GM21786 (cell line): ENCODE results near the gene HNRNPF.
"Not testable (repeated sequence)": the region's sequence is repeated elsewhere in the genome, so short reads cannot be mapped to it uniquely, and the experiment has no call there.

Experiments
- ATAC-seq: cut with Tn5 transposase; IDR thresholded peaks from one replicate; pipeline ENCODE4 v1.9.1; 2021; ENCODE audit not compliant: unreplicated experiment

The HNRNPF gene

DNA sequence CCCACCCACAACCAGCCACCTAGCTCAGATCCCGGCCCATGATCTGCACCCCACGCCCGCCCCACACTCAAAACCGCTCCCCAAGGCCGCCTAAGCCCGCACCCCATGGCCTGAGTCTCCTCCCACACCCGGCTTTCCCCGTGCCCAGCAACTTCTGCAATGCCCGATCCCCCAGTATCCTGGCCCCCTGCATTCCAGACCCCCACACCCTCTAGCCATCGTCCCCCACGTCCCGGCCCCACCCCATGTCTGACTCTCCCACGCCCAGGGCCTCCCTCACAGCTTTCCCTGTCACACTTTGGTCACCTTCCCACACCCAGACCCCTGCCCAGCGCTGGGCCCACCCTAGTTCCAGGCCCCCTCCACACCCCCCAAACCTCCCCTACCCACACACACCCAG, 57.7 kb downstream of the HNRNPF start:
- no peak for ATAC-seq

DNA sequence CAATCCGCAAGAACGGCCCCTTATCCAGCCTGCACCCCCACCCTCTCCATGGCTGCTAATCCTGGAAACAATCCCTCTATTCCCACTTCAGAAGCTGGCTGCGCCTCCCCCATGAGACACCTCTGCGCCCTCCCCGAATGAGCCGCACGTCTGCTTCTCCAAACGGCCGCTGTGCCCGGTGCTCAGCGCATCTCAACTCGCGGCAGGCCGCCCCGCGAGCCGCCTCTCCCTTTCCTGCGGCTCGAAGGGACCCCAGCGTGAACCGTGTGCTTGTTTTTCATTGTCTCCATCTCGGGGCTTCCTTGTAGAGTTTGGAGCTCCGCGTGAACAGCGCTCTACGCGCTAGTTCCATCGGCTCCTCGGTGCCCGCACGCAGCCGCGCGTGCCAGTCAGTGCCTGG, 58.3 kb downstream of the HNRNPF start:
- ATAC-seq = no peak

DNA sequence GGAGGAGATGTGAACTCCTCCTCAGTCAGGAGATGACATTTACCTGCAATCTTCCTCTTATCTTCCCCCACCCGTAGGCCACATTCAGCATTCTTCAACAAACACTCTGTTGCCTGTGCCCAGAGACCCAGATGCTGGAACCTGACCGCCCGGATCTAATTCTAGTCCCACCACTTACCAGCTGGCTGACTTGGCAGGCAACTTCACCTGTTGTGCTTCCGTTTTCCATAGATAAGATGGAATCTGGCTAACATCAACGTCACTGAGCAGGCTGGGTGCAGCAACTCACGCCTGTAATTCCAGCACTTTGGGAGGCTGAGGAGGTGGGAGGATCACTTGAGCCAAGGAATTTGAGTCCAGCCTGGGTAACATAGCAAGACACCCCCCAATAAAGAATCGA, 58.8 kb downstream of the HNRNPF start:
- ATAC-seq = no peak

DNA sequence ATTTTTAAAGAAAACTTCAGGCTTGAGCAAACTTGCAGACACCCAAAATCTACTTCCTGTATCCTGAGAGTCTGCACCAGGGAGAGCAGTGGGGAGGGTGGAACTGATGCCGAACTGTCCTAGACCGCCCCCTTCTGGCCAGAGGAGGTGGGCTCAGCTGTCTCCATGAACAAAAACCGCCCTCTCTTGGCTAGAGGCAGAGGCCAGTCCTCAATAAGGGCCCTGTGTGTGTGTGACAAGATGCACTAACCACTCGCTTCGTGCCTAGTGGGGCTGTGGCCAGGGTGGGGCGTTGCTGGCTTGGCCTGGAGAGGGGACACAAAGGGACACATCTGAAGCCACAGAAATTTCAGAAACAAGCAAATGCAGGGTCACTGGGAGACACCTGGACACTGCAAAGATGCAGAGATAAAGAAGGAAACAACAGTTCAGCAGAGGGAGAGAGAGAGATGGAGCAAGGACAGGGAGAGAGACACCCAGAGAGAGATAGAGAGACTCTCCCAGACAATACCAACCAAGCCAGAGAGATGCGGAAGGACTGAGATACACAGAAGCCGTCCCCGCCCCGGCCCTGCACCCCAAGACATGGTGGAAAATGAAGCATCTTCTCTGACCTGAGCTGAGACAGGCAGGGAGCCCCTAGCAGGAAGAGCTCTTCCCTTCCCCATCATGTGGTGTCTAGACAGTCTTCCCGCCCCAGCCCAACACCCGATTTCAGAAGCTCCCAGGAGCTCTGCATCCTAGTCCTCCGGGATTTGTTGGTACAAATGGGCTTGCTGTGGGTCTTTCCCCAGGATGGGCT, 60.3 kb downstream of the HNRNPF start:
- peak; percentile 100 for ATAC-seq

DNA sequence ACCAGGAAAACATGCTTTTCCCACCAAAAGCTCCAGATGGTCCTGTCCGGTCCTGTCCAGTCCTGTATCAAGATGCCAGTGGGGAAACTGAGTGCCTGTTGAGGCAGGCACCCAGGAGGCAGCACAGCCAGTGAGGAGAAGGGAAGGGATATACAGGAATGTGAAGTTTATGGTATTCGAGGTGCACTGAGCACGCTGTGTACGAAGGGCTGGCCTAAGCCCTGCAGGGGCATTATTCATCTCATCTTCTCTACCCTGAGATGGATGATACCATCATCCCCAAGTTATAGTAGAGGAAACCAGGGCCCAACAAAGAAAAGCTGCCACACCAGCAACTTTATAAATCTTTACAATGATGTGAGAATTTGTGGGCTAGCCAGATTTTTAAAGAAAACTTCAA, 61.0 kb downstream of the HNRNPF start:
- no peak for ATAC-seq

DNA sequence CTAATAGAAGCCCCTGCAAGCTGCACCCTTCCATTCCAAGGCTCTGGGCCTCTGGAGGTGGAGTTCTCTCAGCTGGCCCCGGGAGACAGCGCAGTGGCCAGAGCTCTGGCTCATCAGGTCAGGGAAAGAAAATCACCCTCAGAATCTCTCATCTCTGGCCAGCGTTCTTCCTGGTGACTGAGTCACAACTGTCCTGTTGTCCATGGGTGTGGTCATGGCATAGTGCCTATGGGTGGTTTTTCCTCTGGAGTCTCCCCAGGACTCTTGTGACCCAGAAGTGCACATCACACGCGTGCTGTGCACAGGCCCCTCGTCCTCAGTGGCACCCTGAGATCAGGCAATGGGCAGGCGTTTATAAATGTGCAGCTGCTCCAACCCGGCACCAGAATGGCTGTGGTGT, 64.9 kb downstream of the HNRNPF start:
- ATAC-seq = no peak

DNA sequence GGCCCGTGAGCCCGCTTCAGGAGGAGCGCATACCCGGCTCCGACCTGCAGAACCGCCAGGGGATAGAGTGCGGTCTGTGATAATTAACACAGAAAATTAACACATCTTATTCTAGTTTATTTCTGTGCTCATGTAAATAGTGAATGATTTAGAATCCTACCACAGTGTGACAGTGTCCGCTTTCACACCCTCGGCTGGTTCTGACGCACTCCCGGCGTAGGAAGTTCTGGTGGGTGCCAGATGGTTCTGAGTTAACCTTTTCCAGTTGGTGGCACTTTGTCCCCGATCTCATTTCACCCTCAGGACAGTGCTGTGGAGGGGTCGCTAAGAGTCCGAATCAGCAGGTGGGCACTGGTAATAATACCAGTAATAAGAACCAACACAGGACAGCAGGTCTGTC, 65.9 kb downstream of the HNRNPF start:
- ATAC-seq = no peak

DNA sequence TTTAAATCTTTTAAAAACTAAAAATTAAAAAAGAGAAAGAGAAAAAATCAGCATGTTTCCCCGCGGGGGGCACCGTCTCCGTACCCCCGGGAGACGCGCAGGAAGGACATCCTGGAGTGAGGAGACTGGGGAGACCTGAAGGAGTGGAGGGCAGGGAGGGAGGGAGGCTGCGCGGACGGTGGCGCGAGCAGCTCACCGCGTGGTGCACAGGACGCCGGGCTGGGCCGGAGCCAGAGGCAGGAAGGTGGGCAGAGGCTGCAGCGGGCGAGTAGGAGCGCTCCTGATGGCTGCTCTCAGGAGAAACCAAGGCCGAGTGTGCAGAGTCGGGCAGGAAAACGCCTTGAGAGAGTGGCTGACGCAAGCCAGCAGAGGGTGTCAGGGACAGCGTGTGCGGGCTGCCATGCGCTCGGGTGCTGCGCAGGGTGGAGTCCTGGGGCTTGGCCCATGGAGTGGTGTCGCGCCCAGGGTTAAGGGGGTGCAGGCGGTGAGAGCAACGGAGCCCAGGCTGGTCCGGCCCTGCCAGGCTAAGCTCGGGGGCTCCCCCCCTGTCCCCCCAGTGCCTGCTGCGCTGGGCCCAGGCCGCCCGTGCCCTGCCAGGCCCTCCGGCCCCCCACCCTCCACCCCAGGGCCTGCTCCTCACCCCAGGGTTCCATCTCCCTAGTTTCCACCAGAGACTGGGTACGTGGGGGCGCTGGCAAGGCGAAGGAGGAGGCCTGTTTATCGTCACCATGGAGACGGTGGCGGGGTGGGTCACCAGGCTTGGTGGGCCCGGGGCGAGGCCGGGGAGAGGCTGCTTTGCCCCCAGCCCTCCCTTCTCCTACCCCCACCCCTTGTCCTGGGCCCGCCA, 66.5 kb downstream of the HNRNPF start:
- ATAC-seq = no peak

DNA sequence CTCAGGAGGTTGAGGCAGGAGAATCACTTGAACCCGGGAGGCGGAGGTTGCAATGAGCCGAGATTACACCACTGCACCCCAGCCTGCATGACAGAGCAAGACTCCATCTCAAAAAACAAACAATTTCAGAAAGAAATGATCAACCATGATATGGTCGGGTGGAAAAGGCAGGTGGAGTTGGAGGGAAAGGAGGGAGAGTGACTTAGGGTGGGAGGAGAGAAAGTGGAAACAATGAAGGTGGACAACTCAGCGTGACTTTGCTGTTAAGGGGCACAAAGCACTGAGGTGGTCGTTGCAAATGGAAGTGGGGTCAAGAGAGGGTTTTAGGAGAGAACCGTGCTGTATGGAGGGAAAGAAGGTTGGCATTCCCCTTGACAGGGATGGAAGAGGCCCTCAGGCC, 67.5 kb downstream of the HNRNPF start:
- ATAC-seq = no peak

DNA sequence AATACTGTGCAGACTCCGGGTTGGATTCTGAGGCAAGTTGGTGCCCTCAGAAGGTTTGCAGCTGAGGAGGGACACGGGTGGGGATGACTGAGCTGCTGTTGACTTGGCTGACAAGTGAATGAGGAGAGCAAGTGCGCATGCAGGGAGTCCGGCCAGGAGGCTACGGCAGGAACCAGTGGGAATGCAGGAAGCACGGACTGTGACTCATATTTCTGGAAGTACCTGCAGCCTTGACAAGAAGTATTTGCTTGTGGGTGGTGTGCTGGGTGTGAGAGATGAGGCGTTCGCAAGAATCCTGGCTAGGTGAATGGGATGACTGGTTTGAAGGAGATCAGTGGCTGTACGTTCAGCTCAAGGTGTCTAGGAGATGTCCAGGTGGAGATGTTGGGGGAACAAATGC, 68.4 kb downstream of the HNRNPF start:
- ATAC-seq = no peak

DNA sequence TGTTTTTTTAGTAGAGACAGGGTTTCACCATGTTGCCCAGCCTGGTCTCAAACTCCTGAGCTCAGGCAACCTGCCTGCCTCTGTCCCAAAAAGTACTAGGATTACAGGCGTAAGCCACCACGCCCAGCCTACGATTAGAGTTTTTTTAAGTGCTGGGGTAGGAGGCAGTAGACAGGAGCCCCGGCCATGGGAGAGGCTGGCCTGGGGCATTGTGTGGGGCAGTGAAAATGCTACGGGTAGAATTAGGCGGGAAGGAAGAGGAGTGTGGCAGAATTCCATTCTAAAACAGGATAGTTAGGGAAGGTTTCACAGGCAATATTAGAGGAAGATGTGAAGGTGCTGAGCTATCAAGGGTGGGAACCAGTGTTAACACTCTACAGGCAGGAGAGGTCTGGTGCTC, 68.9 kb downstream of the HNRNPF start:
- ATAC-seq = no peak

DNA sequence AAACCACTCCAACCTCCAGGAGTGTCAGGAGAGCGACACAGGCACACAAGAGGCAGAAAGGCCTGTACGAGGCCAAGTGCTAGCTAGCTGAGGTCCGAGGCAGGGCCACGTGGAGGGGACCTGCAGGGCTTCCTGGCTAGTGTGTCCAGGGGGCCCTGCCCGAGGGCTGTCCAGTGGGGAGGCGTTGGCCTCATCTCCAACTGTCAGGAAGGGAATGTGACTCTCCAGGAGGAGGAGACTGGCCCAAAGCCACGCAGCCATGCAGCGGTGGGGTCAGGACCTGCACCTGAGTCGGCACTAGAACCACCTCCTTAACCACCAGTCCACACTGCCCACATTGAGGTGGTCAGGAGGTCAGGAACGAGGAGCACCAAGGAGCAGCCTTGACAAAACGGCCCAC, 69.8 kb downstream of the HNRNPF start:
- ATAC-seq = no peak

DNA sequence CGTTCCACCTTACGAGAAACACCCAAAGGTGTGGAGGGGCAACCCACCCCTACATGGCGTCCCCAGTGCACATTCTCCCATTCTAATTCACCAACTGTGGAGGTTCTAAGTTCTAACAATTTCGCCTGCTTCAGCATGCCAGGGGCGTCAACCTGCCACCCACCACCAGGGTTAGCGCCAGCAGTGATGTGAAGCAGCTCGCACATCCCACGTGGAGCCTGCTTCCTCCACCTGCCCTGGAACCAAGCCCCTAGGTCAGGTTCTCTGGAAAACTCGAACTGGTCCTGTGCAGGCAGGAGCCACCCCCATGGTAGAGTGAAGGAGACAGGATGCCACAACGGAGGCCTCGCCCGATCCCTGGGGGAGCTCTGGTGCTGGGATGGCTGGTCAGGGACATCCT, 70.9 kb downstream of the HNRNPF start:
- ATAC-seq = no peak

DNA sequence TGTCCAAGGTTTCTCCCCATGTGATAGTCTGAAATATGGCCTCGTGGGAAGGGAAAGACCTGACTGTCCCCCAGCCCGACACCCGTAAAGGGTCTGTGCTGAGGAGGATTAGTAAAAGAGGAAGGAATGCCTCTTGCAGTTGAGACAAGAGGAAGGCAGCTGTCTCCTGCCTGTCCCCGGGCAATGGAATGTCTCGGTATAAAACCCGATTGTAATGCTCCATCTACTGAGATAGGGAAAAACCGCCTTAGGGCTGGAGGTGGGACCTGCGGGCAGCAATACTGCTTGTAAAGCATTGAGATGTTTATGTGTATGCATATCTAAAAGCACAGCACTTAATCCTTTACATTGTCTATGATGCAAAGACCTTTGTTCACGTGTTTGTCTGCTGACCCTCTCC, 71.5 kb downstream of the HNRNPF start:
- not testable (repeated sequence) for ATAC-seq

DNA sequence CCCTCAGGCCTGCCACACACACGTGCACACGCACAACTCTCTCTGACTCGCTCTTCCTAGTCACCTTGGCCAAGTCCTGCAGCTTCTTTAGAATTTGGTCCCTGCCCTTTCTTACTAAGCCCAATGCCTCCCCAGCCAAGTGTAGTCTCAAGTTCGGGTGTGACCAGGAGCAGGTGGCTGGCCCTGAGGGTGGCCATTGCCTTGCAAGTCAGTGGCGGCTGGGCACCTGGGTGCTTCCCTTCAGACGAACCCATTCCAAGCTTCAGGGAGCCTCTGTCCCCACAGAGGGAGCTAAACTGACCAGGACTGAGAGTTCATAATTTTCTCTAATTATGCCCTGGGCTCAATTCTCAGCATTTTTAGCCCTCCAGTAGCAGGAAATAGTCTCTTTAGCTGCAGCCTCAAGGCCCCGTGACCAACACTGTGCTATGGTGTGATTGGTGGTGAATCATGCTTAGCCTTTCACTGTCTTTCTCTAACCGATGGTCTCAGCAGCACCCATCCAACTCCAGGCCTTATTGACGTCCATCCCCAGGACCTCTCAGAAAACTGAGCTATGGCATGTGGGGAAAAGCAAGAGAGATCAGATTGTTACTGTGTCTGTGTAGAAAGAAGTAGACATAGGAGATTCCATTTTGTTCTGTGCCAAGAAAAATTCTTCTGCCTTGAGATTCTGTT, 72.2 kb downstream of the HNRNPF start:
- no peak for ATAC-seq

DNA sequence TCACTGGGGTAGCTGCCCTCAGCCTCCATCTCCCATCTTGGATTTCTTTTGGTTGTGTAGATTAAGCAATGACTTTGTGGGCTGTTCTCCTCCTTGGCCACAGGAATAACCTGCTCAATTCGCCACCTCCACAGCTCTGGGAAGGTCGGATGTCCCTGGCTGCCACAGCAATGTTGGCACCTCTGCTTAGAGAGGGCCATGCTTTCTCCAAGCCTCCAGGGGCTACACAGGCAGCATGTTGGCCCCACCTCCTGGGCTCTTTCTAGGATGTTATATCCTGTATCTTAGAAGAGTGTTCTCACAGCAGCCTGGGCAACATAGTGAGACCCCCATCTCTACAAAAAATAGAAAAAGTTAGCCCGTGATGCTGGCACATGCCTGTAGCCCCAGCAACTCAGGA, 72.9 kb downstream of the HNRNPF start:
- no peak for ATAC-seq
